Activated T-cell treated with anti-CD3 and anti-CD28 coated beads, Interleukin-2, amount 50 U/mL, for 48 hours (primary cell): ENCODE results near the gene WSB1.

Experiments
- DNase-seq, 2 experiments: peaks; one replicate each; pipeline ENCODE4 v3.0.0-alpha.2; 2020

The WSB1 gene

GRCh38 chr17:27362909-27363308 lies 69.0 kb downstream of the WSB1 start:
- no peak for DNase-seq

GRCh38 chr17:27363326-27363725 lies 69.4 kb downstream of the WSB1 start:
- DNase-seq, result no peak
